ENCODE results near the gene LIN37. TPM values are rescaled to one million over a fixed set of nuclear protein-coding genes. Genes with fewer than 3 reads are reported as not detected.

The LIN37 gene
- total RNA-seq, 1 donor from 2014 or later, result 9.0 TPM

- DNase-seq (ENCODE audit: low spot score in 2 of 2) (no peak), FAIRE-seq (no peak)
Observed at GRCh38 chr19:35750167-35750566, 1.8 kb downstream of the LIN37 start.

DNA sequence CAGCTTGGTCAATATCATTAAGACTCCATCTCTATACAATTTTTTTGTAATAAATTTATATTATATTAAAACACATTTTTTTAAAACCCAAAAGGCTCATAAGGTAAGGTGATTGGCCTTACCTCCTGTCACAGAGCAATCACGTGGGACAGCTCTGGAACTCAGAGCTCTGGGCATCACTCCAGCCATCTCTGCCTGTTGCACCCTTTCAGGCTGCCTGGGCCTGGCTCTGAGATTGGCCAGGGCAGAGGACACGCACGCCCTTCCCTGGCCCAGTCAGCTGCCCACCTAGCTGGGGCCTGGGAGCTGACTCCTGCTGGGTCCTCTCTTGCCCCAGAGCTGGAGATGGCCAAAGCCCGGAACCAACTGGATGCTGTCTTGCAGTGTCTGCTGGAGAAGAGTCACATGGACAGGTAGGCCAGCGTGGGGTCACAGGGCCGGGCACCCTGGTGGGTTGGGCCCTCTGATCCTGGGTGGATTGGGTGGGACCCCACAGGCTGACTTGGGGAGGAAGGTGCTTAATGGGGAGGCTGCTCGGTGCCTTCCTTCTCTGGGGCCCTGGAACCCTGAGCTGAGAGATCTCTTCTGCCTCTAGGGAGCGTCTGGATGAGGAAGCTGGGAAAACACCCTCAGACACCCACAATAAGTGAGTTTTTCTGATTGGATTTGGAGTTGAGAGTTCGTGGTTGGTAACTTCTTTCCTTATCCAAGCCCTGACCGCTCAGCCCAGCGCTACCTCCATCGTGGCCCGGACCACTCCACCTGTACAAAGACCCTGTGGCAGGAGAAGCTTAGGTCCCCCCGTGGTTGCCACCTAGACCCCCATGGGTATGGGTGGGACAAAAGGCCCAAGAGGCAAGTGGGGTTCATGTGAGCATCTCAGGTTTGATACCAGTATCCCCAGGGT lies 3.7 kb downstream of the LIN37 start:
- FAIRE-seq (no peak), DNase-seq (ENCODE audit: low spot score in 2 of 2) (no peak)

GRCh38 chr19:35752746-35753350 lies 4.5 kb downstream of the LIN37 start:
- DNase-seq (ENCODE audit: low spot score in 2 of 2), result no peak
- no peak for FAIRE-seq

GRCh38 chr19:35753634-35754369 lies 5.4 kb downstream of the LIN37 start:
- DNase-seq (ENCODE audit: low spot score in 2 of 2), result no peak
- FAIRE-seq, result no peak

DNA sequence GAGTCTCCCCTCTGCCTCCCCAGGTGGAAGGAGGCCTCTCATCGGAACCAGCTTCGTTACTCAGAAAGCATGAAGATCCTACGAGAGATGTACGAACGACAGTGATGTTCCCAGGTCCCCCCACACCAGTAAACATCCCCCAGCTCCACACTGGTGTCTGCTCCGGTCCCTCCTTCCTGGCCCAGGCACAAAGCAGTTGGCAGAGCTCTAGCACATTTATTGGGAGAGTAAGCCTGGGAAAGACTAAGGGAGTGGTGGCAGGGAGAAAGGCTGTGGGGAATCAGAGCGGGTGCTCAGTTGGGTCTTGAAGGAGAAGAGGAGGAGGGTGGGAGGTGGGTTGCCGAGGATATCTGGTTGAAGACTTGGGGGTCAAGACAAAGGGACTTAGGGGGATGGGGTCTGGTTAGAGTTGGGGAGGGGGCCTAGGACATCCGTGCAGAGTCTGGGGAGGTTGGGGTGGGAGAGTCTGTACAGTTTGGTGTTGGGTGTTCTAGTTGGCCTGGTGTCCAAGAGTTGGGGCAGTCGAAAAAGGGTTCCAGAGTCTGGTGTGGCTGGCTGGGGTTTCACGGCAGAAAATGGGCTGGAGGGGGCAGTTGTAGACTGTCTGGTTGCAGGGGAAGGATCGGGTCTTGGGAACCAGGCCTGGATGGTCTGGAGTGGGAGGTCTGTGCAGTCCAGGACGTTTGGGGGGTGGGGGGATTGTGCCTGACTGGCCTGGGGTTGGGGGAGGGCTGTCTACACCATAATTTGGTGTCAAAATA lies 6.2 kb downstream of the LIN37 start:
- FAIRE-seq, result no peak

GRCh38 chr19:35755131-35755549 lies 6.8 kb downstream of the LIN37 start:
- no peak for DNase-seq (ENCODE audit: low spot score in 2 of 2)
- no peak for FAIRE-seq

More for the DNA sequence above, 6.2 kb downstream of the LIN37 start:
- no peak for DNase-seq (ENCODE audit: low spot score in 2 of 2)

GRCh38 chr19:35755550-35756376 lies 7.4 kb downstream of the LIN37 start:
- DNase-seq (ENCODE audit: low spot score in 2 of 2) (peak in 1 of 2 donors; percentile 30), FAIRE-seq (no peak)

DNA sequence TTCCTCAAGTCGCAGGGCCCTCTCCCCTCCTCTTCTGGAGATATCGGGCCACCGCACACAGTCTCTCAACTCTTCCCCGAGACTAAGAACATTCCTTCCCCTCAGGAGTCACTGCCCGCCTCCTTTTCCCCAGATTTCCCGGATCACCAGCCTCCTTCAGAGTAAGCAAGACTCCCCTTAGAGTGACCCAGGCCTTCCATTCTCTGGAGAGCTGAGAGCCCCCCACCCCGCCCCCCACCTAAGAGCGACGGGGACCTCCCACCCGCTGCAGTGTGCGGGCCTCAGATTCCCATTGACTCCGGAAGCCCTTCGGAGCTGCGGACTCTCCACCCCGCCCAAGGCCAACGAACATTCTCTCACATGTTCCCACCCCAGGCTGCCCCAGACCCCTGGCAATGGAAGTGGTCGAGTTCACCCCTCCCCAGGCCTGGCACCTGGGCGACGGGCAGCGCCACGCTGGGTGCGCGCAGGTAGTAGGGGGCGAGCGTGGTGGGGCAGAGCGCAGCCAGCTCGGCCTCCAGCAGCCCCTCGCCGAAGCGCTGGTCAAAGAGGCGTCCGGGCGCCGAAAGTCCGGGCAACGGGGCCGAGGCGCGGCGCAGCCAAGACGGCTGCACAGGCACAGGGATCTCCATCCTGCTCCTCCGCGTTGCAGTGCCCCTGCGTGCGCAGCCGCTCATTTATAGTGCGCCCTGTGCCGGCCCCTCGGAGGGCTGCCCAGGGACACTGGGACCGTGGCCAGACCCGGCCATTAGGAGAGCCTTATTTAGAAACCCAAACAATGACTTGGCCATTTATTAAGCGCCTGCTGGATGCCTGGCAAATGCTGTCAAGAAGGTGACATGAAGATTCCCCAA lies 8.2 kb downstream of the LIN37 start, which contains the start of gene HSPB6:
HSPB6 (minus strand) TSS at position 653 of the 854 bp plus-strand sequence; CDS start at position 632, 21 bp downstream.
- FAIRE-seq, result no peak

GRCh38 chr19:35757231-35757748 lies 8.9 kb downstream of the LIN37 start:
- FAIRE-seq (no peak), DNase-seq (ENCODE audit: low spot score in 2 of 2) (peak in 1 of 2 donors; percentile 29)

More for the DNA sequence above, 8.2 kb downstream of the LIN37 start, which contains the start of gene HSPB6:
- peak in 1 of 2 donors; percentile 24 for DNase-seq (ENCODE audit: low spot score in 2 of 2)

- FAIRE-seq (peak; percentile 98), DNase-seq (ENCODE audit: low spot score in 2 of 2) (peak; percentile 93 to 96)
Observed at GRCh38 chr19:35757749-35758608, 9.6 kb downstream of the LIN37 start, which contains the start of gene PROSER3. PROSER3 (plus strand) TSS chr19:35758176; CDS start chr19:35758216, 40 bp downstream.

GRCh38 chr19:35759697-35760096 lies 11.3 kb downstream of the LIN37 start:
- FAIRE-seq, result no peak

DNA sequence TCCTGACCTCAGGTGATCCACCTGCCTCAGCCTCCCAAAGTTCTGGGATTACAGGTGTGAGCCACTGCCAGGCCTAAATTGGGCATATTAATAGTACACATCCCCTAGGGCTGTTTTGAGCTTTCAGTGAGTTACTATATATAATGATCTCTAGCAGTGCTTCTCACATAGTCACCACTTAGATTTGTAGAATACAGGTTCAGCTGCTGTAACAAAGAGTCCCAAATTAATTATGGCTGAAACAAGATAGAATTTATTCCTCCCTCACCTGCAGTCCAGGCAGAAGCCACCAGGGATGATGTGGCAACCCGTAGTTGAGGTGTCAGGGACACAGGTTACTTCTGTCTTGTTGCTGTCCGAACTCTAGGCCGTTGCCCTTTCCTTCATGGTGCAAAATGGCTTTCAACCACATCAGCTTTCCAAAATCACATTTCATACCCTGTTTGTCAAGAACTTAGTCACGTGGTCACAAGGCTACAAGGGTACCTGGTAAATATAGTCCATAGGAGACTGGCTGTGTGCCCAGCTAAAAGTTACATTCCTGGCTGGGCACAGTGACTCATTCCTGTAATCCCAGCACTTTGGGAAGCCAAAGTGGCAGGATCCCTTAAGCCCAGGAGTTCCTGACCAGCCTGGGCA lies 12.5 kb downstream of the LIN37 start:
- FAIRE-seq (no peak), DNase-seq (ENCODE audit: low spot score in 2 of 2) (no peak)

More at GRCh38 chr19:35759697-35760096, 11.3 kb downstream of the LIN37 start:
- no peak for DNase-seq (ENCODE audit: low spot score in 2 of 2)

DNA sequence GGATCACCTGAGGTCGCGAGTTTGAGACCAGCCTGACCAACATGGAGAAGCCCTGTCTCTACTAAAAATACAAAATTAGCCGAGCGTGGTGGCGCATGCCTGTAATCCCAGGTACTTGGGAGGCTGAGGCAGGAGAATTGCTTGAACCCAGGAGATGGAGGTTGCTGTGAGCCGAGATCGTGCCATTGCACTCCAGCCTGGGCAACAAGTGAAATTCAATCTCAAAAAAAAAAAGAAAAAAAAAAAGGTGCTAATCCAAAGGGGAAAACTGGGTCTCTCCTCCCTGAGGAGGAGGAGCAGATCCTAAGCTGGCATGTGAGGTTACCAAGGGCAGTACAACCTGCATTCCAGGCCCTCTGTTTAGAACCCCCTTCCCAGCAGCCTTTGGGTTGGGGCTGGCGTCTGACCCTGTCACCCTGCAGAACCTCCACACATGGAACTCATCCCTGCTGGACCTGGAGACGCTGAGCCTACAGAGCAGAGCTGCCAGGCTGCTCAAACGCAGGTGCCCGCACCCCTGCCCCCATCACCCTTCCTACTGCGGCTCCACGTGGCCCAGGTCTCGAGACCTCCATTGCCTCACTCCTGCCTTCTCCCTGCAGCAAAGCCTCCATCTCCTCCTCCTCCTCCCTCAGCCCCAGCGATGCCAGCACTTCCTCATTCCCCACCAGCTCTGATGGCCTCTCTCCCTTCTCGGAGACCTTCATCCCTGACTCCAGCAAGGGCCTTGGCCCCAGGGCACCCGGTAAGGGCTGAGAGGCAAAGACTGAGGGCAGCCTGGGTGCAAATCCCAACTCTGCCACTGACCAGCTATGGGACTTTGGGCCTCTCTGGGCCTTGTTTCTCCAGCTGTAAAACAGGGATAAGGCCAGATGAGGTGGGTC lies 16.3 kb downstream of the LIN37 start:
- DNase-seq (ENCODE audit: low spot score in 2 of 2) (no peak), FAIRE-seq (no peak)

DNA sequence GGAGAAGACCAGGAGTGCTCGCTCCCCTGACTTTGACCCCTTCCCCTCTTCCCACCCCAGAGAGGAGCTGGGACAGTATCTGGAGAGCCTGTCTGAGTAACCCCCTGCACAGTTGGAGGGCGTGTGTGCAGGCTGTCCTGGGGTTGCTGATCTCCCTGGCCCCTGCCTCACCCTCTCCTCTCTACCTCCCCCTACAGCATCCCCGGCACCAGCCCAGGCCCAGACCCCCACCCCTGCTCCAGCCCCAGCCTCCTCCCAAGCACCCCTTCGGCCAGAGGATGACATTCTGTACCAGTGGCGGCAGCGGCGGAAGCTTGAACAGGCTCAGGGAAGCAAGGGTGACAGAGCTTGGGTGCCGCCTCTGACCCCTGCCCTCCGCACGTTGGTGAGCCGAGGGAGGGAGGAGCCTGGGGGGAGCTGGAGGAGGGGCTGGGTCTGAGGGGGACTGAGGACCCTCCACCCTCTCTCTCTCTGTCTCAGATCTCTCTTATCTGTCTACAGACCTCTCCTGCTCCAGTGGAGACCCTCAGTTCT lies 18.3 kb downstream of the LIN37 start:
- no peak for DNase-seq (ENCODE audit: low spot score in 2 of 2)

More for the DNA sequence above, 18.3 kb downstream of the LIN37 start:
- no peak for FAIRE-seq

Measured in frontal cortex (tissue), 4 donors.